HCT116 (cell line): ENCODE results near the gene GRIA2. TPM values are rescaled to one million over a fixed set of nuclear protein-coding genes. Genes with fewer than 3 reads are reported as not detected.

Source experiments
- ATAC-seq: fragments of 200-7000 bp; cut with Tn5 transposase; 2 replicates; pipeline ENCODE4 v1.9.1; 2020; ENCODE audit warnings: mild to moderate bottlenecking, moderate library complexity
- BruUV-seq: library from RNA; stranded (reverse); fragments of 400-500 nt; replicated peaks from 2 replicates; lab custom pipeline; 2021; lab: Mats Ljungman, UMichigan
- CTCF ChIA-PET: fragments of 300-600 bp; sonication (Branson Sonifier 250); formaldehyde crosslinking; loops from one replicate; lab custom pipeline; 2021; ENCODE audit warnings: antibody characterized with exemption; lab: Charles Lee
- POLR2A ChIA-PET: fragments of 300-600, 350-600 bp; sonication (Branson Sonifier 250); formaldehyde crosslinking; loops from one replicate; lab custom pipeline; 2021; ENCODE audit warnings: antibody characterized with exemption; lab: Charles Lee
- RAD21 ChIA-PET, 2 experiments: fragments of 300-600 bp; sonication (Branson Sonifier 250); formaldehyde crosslinking; loops; one replicate each; lab custom pipeline; 2023; ENCODE audit warnings: low total read pairs in 2 of 2; ENCODE audit not compliant: uncharacterized antibody in 2 of 2, unreplicated experiment in 2 of 2, low non-redundant PET in 1 of 2; lab: Charles Lee
- DNase-seq: peaks from one replicate; pipeline ENCODE4 v3.0.0-alpha.2; 2010; ENCODE audit warnings: low read depth, low spot score
- H2AFZ ChIP-seq: fragments of 200-600 bp; shearing (Covaris generic), sonication (generic); 2 replicates; pipeline ENCODE4 v1.6.1; 2017; ENCODE audit warnings: low read depth, mixed run types, mixed read lengths, antibody characterized with exemption, low read length; ENCODE audit not compliant: poor library complexity, severe bottlenecking
- H3K27ac ChIP-seq: 2 replicates; pipeline ENCODE4 v1.5.1; 2012; ENCODE audit warnings: low read depth, low read length
- H3K27me3 ChIP-seq: fragments of 200-600 bp; sonication (generic); 2 replicates; pipeline ENCODE4 v1.6.1; 2016; ENCODE audit warnings: mixed run types, low read length, mixed read lengths; ENCODE audit not compliant: insufficient read depth
- H3K36me3 ChIP-seq, 2 experiments: fragments of 200-500 bp in 1 of 2; fragments of 200-600 bp in 1 of 2; sonication (Bioruptor generic) in 1 of 2; sonication (generic) in 1 of 2; 2 replicates each; pipeline versions ENCODE4 v1.5.1 to v1.6.1; 2014 to 2016; ENCODE audit warnings: low read length in 2 of 2, inconsistent platforms in 1 of 2, mixed read lengths in 1 of 2, mixed run types in 1 of 2; ENCODE audit not compliant: insufficient read depth in 2 of 2, control insufficient read depth in 1 of 2
- H3K4me1 ChIP-seq, 2 experiments: fragments of 200-600 bp in 1 of 2; sonication (generic) in 1 of 2; 2 replicates each; pipeline versions ENCODE4 v1.5.1 to v1.6.1; 2012 to 2017; ENCODE audit warnings: low read length in 2 of 2, inconsistent platforms in 1 of 2, mild to moderate bottlenecking in 1 of 2, mixed read lengths in 1 of 2, mixed run types in 1 of 2, moderate library complexity in 1 of 2; ENCODE audit not compliant: insufficient read depth in 2 of 2, control insufficient read depth in 1 of 2
- H3K4me2 ChIP-seq: fragments of 200-600 bp; sonication (generic); 2 replicates; pipeline ENCODE4 v1.6.1; 2017; ENCODE audit warnings: mixed run types, low read length, mixed read lengths
- H3K4me3 ChIP-seq, 2 experiments: fragments of 200-600 bp in 1 of 2; sonication (generic) in 1 of 2; replicated peaks in 1 of 2; 2 replicates each; pipeline ENCODE4 v1.5.1; 2011 to 2016; ENCODE audit warnings: low read length in 2 of 2, control low read depth in 1 of 2, low read depth in 1 of 2, mild to moderate bottlenecking in 1 of 2, mixed read lengths in 1 of 2, mixed run types in 1 of 2
- H3K79me2 ChIP-seq: fragments of 200-600 bp; sonication (generic); 2 replicates; pipeline ENCODE4 v1.6.1; 2017; ENCODE audit warnings: mild to moderate bottlenecking, mixed run types, low read length, moderate library complexity, mixed read lengths; ENCODE audit not compliant: insufficient read depth
- H3K9ac ChIP-seq: fragments of 200-600 bp; sonication (generic); 2 replicates; pipeline ENCODE4 v1.6.1; 2016; ENCODE audit warnings: low read length, mixed read lengths
- H3K9me2 ChIP-seq: fragments of 200-600 bp; sonication (generic), shearing (Covaris generic); 2 replicates; pipeline ENCODE4 v1.6.1; 2017; ENCODE audit warnings: mixed run types, mild to moderate bottlenecking, moderate library complexity; ENCODE audit not compliant: insufficient read depth
- H3K9me3 ChIP-seq, 2 experiments: fragments of 200-500 bp in 1 of 2; fragments of 200-600 bp in 1 of 2; sonication (Bioruptor generic) in 1 of 2; sonication (generic) in 1 of 2; 2 replicates each; pipeline ENCODE4 v1.6.1; 2014 to 2017; ENCODE audit warnings: low read length in 2 of 2, mixed read lengths in 2 of 2, inconsistent platforms in 1 of 2, low read depth in 1 of 2, mild to moderate bottlenecking in 1 of 2, mixed run types in 1 of 2, moderate library complexity in 1 of 2; ENCODE audit not compliant: control insufficient read depth in 1 of 2, insufficient read depth in 1 of 2
- H4K20me1 ChIP-seq: fragments of 200-600 bp; sonication (generic), shearing (Covaris generic); 2 replicates; pipeline ENCODE4 v1.6.1; 2017; ENCODE audit warnings: mixed run types, mild to moderate bottlenecking, moderate library complexity; ENCODE audit not compliant: insufficient read depth
- CEBPB ChIP-seq: IDR thresholded peaks from 2 replicates; pipeline ENCODE4 v1.6.1; 2012; ENCODE audit warnings: low read depth
- CTCF ChIP-seq, 3 experiments: fragments of 200-600 bp in 1 of 3; sonication (generic) in 1 of 3; IDR thresholded peaks in 2 of 3; conservative IDR thresholded peaks in 1 of 3; 2 replicates each; pipeline ENCODE4 v1.5.1; 2012 to 2017; ENCODE audit warnings: low read depth in 2 of 3, low read length in 2 of 3, antibody characterized with exemption in 1 of 3, borderline replicate concordance in 1 of 3, control low read depth in 1 of 3, mild to moderate bottlenecking in 1 of 3, mixed read lengths in 1 of 3, mixed run types in 1 of 3, moderate library complexity in 1 of 3; ENCODE audit not compliant: insufficient read depth in 1 of 3
- EGR1 ChIP-seq: IDR thresholded peaks from 2 replicates; pipeline ENCODE4 v1.6.1; 2012; ENCODE audit warnings: low read depth
- ELF1 ChIP-seq: IDR thresholded peaks from 2 replicates; pipeline ENCODE4 v1.6.1; 2012; ENCODE audit warnings: low read depth, borderline replicate concordance
- EZH2 ChIP-seq: fragments of 200-600 bp; sonication (generic); IDR thresholded peaks from 2 replicates; pipeline ENCODE4 v1.6.1; 2017; ENCODE audit warnings: antibody characterized with exemption, mixed run types
- EZH2phosphoT487 ChIP-seq: fragments of 200-600 bp; IDR thresholded peaks from 2 replicates; pipeline ENCODE4 v1.6.1; 2018; ENCODE audit warnings: antibody characterized with exemption, borderline replicate concordance
- FOSL1 ChIP-seq: IDR thresholded peaks from 2 replicates; pipeline ENCODE4 v1.6.1; 2012; ENCODE audit warnings: low read depth
- POLR2A ChIP-seq: IDR thresholded peaks from 2 replicates; pipeline ENCODE4 v1.7.0; 2011; ENCODE audit warnings: borderline replicate concordance; ENCODE audit not compliant: insufficient read depth, insufficient read length; ENCODE audit errors: extremely low read depth
- POLR2AphosphoS5 ChIP-seq: IDR thresholded peaks from 2 replicates; pipeline ENCODE4 v1.6.1; 2011; ENCODE audit warnings: mild to moderate bottlenecking, low read depth, low read length, moderate library complexity
- RAD21 ChIP-seq: IDR thresholded peaks from 2 replicates; pipeline ENCODE4 v1.6.1; 2012; ENCODE audit warnings: low read depth, mild to moderate bottlenecking
- SIN3A ChIP-seq: IDR thresholded peaks from 2 replicates; pipeline ENCODE4 v1.6.1; 2012; ENCODE audit warnings: low read depth
- SP1 ChIP-seq: IDR thresholded peaks from 2 replicates; pipeline ENCODE4 v1.6.1; 2012; ENCODE audit warnings: low read depth
- YY1 ChIP-seq: IDR thresholded peaks from 2 replicates; pipeline ENCODE4 v1.6.1; 2011; ENCODE audit warnings: low read length, low read depth, moderate library complexity, mild to moderate bottlenecking; ENCODE audit not compliant: insufficient replicate concordance; ENCODE audit errors: extremely low read depth
- ZBTB33 ChIP-seq: IDR thresholded peaks from 2 replicates; pipeline ENCODE4 v1.6.1; 2011; ENCODE audit warnings: mild to moderate bottlenecking, low read length, moderate library complexity; ENCODE audit not compliant: insufficient replicate concordance; ENCODE audit errors: extremely low read depth
- ZNF274 ChIP-seq: fragments of 200-500 bp; sonication (Bioruptor generic); IDR thresholded peaks from 2 replicates; pipeline ENCODE4 v1.6.1; 2014; ENCODE audit warnings: mild to moderate bottlenecking, low read depth, low read length, inconsistent platforms
- intact Hi-C: fragments of 100-400 bp; cut with micrococcal nuclease; formaldehyde crosslinking; loops from 2 replicates; pipeline ENCODE4 v1.10.0; 2022
- total RNA-seq: library from RNA; stranded (reverse); gene quantifications from one replicate; pipeline ENCODE4 v1.2.1, GENCODE V29; 2021; ENCODE audit not compliant: unreplicated experiment

The GRIA2 gene
- total RNA-seq, 1 experiment from 2014 or later, result not detected

GRCh38 chr4:157327666-157328065 is 107.1 kb downstream of the GRIA2 start (continued):
- no peak for TF ChIP-seq FOSL1
- TF ChIP-seq EZH2, result no peak

- no peak overlapping the region for H2AFZ ChIP-seq
- no peaks in the 10 kb centered on the region for H3K36me3 ChIP-seq
- no peak for DNase-seq
- no peak overlapping the region for H3K4me2 ChIP-seq
- H3K9me3 ChIP-seq, result no peaks in the 10 kb centered on the region
- intact Hi-C loops, result no loop called here
- no peak overlapping the region for H3K4me3 ChIP-seq
- no peak for TF ChIP-seq RAD21
- TF ChIP-seq SIN3A, result no peak
- no peak for TF ChIP-seq CEBPB
- TF ChIP-seq ZBTB33, result no peak
- TF ChIP-seq SP1, result no peak
- TF ChIP-seq ZNF274, result no peak
- no peak for TF ChIP-seq POLR2A
- no peak for TF ChIP-seq YY1
- TF ChIP-seq ELF1, result no peak
- no peak for TF ChIP-seq EZH2phosphoT487
- TF ChIP-seq POLR2AphosphoS5, result no peak
- no peak for TF ChIP-seq EGR1
- no peak for TF ChIP-seq CTCF (IDR thresholded peaks at IDR 0.05 in 2 of 3, conservative IDR thresholded peaks at IDR 0.05 in 1 of 3; ENCODE audit: borderline replicate concordance in 1 of 3, insufficient read depth in 1 of 3, low read depth in 2 of 3, low read length in 2 of 3)
- TF ChIP-seq, all 23 proteins: peak for 0
- no peaks in the 10 kb centered on the region for H3K4me1 ChIP-seq
- no peak overlapping the region for H3K27ac ChIP-seq
- H4K20me1 ChIP-seq, result no peaks in the 10 kb centered on the region
- no peaks in the 10 kb centered on the region for H3K9me2 ChIP-seq
- no peaks in the 10 kb centered on the region for H3K27me3 ChIP-seq
- POLR2A ChIA-PET, result no interaction called here
- RAD21 ChIA-PET, result no interaction called here
- BruUV-seq, result no TSS peak
- no peak for ATAC-seq
- CTCF ChIA-PET, result no interaction called here
- H3K79me2 ChIP-seq, result no peaks in the 10 kb centered on the region
- no peak overlapping the region for H3K9ac ChIP-seq
Observed at GRCh38 chr4:157357887-157358286, 137.4 kb downstream of the GRIA2 start.
